GM13977 (cell line): ENCODE measurements around the gene COX6A1.

Experiments used
- DNase-seq: peaks from one replicate; pipeline ENCODE4 v3.0.0; 2012; ENCODE audit warnings: low spot score
- in situ Hi-C: fragments of 300-500 bp; cut with MboI; formaldehyde crosslinking; loops from one replicate; pipeline ENCODE4 v1.12.0; 2022; ENCODE audit warnings: low sequenced_read_pairs, low pct_unique_long_range_greater_than_20kb, mixed read lengths, inconsistent platforms; ENCODE audit not compliant: unreplicated experiment
- TF ChIP-seq, protein P1 (sequence below): IDR thresholded peaks from 2 replicates; pipeline ENCODE4 v1.5.1; 2012; ENCODE audit warnings: mild to moderate bottlenecking, control low read depth; ENCODE audit not compliant: insufficient read depth; ENCODE audit errors: extremely low read depth, missing control alignments

The COX6A1 gene

DNA sequence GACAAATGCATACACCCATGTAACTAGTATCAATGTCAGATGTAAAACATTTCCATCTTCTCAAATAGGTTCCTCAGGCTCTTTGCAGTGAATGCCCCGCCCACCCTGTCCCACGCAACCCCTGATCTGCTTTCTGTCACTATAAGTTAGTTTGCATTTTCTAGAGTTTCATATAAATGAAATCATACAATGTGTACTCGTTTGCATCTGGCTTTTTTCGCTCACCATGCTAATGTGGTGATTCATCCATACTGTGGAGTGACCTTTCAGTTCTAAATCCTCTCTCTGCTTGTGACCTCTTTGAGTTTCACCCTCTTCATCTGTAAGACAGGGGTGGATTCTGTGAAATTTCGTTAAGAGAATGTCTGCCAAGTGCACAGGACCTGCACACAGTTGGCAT, 38.4 kb upstream of the COX6A1 start:
- TF ChIP-seq, protein P1, sequence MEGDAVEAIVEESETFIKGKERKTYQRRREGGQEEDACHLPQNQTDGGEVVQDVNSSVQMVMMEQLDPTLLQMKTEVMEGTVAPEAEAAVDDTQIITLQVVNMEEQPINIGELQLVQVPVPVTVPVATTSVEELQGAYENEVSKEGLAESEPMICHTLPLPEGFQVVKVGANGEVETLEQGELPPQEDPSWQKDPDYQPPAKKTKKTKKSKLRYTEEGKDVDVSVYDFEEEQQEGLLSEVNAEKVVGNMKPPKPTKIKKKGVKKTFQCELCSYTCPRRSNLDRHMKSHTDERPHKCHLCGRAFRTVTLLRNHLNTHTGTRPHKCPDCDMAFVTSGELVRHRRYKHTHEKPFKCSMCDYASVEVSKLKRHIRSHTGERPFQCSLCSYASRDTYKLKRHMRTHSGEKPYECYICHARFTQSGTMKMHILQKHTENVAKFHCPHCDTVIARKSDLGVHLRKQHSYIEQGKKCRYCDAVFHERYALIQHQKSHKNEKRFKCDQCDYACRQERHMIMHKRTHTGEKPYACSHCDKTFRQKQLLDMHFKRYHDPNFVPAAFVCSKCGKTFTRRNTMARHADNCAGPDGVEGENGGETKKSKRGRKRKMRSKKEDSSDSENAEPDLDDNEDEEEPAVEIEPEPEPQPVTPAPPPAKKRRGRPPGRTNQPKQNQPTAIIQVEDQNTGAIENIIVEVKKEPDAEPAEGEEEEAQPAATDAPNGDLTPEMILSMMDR: no peak
- DNase-seq: peak; percentile 42
- in situ Hi-C loops: no loop called here

GRCh38 chr12:120402217-120402616, 35.7 kb upstream of the COX6A1 start:
- TF ChIP-seq, protein P1: no peak
- in situ Hi-C loops: no loop called here
- DNase-seq: no peak

- TF ChIP-seq, protein P1: no peak
- in situ Hi-C loops: no loop called here
- no peak for DNase-seq
Observed at GRCh38 chr12:120403869-120404268, 34.0 kb upstream of the COX6A1 start.

DNA sequence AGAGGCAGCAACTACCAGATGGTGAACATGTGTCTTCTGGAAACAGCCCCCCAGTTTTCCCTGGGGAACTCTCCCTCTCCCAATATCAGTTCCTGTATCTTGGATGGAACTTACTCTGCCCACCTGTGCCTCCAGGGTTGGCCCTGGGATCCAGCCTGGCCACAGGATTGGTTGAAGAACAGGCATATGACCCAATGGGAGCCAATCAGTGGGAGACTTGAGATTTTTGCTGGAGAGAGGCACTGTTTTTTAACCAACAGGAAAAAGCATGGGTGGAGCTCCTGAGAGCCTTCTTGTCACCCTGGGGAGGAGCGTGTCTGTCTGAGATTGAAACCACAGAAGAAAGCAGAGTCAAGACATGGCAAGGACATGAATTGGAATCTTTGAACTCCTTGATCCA, 33.6 kb upstream of the COX6A1 start:
- in situ Hi-C loops: no loop called here
- DNase-seq: no peak
- TF ChIP-seq, protein P1: no peak

DNA sequence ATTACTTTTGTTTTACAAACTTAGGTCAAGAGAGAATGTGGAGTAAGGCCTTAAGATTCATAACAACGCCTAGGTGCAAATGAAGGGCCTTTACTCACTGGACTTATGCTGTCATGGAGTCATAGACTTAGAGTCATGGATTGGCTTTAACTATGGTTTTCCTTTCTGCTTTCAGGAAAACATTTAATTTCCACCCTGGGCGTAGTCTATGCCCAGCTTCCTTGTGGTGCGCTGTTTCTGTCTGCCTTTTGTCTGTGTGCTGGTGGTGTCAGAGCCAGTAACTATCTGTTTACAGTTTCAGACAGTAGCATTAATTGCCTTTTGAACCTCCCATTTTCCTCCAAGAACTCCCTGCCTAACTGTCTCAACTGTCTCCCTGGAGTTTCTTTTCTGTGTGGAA, 31.8 kb upstream of the COX6A1 start:
- no peak for DNase-seq
- TF ChIP-seq, protein P1: no peak
- in situ Hi-C loops: no loop called here

DNA sequence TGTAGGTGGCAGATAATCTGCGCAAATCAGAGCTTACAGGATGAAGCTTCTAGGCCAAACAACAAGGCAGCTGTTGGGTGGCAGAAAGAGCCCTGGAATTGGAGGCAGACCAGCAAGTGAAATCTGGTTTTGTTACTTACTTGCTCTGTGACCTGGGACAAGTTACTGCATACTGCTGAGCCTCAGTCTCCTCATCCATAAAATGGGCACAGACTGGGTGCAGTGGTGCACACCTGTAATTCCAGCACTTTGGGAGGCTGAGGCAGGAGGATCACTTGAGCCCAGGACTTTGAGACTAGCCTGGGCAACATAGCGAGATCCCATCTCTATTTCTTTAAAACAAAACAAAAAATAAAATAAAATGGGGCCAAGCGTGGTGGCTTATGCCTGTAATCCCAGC, 31.4 kb upstream of the COX6A1 start:
- no peak for DNase-seq
- in situ Hi-C loops: no loop called here
- TF ChIP-seq, protein P1: no peak

DNA sequence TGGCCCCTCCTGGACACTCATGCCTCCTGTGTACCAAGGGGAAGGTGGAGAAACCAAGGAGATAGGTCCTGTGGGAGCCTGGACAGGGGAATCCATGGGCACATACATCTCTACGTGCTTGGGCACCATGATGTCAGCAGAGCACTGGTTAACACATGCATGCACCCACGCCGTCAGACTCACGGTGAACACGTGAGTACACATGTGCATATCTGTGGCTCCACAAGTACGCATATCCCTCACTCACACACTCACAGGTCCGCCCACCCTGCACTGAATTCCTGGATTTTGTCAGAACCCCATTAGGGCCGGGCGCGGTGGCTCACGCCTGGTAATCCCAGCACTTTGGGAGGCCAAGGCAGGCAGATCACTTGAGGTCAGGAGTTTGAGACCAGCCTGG, 29.1 kb upstream of the COX6A1 start:
- no peak for DNase-seq
- TF ChIP-seq, protein P1: no peak
- in situ Hi-C loops: no loop called here
